Right atrium auricular region (tissue), 2 donors: Measurements from ENCODE around the gene GRAMD1A. TPM values are rescaled to one million over a fixed set of nuclear protein-coding genes. Genes with fewer than 3 reads are reported as not detected.
A peak's percentile ranks its signal among the peaks of the same experiment; 100 is the strongest.

Experiments used
- DNase-seq: peaks from one replicate; pipeline ENCODE4 v3.0.0-alpha.2; 2019; ENCODE audit warnings: low spot score
- H3K27ac ChIP-seq, 2 donors: fragments of 200-600 bp; sonication (generic); 1 replicate in 1 of 2; 2 replicates in 1 of 2; pipeline ENCODE4 v1.5.1; 2016 to 2019
- H3K27me3 ChIP-seq, 2 donors: fragments of 200-600 bp; sonication (generic); one replicate each; pipeline versions ENCODE4 v1.5.1 to v1.6.0; 2017 to 2019
- H3K36me3 ChIP-seq: fragments of 200-600 bp; sonication (generic); one replicate; pipeline ENCODE4 v1.5.1; 2016
- H3K4me1 ChIP-seq, 2 donors: fragments of 200-600 bp; sonication (generic); one replicate each; pipeline versions ENCODE4 v1.5.1 to v1.6.0; 2017 to 2019
- H3K4me3 ChIP-seq, 2 donors: fragments of 200-600 bp; sonication (generic); 1 replicate in 1 of 2; 2 replicates in 1 of 2; pipeline ENCODE4 v1.5.1; 2017 to 2019; ENCODE audit warnings: mild to moderate bottlenecking in 1 of 2, moderate library complexity in 1 of 2
- H3K9me3 ChIP-seq, 2 donors: fragments of 200-600 bp; sonication (generic); one replicate each; pipeline ENCODE4 v1.5.1; 2019
- CTCF ChIP-seq, 2 donors: fragments of 200-600 bp; sonication (generic); IDR thresholded peaks; one replicate each; pipeline ENCODE4 v1.5.1; 2019; ENCODE audit warnings: antibody characterized with exemption in 2 of 2
- total RNA-seq, 2 donors: library from RNA; depleted of rRNA; stranded (reverse); fragments of >200 nt; gene quantifications; one replicate each; pipeline ENCODE4 v1.1.0, GENCODE V29; 2016

GRAMD1A gene
- total RNA-seq, 2 donors from 2014 or later, result 29.6 to 37.7 TPM

- peak; percentile 89 for DNase-seq
- H3K27ac ChIP-seq, result no peak overlapping the region
- no peaks in the 10 kb centered on the region for H3K27me3 ChIP-seq
- no peak overlapping the region for H3K4me3 ChIP-seq
- peaks cover 0 to 8% of the 10 kb centered on the region in 2 donors for H3K9me3 ChIP-seq
- peaks cover 0 to 9% of the 10 kb centered on the region in 2 donors for H3K4me1 ChIP-seq
- no peaks in the 10 kb centered on the region for H3K36me3 ChIP-seq
- peak; percentile 79 to 87 for TF ChIP-seq CTCF (IDR thresholded peaks at IDR 0.05)
Measured at GRCh38 chr19:35066691-35067563, 66.8 kb downstream of the GRAMD1A start.

GRCh38 chr19:35068941-35069634 lies 69.0 kb downstream of the GRAMD1A start:
- no peak for TF ChIP-seq CTCF (IDR thresholded peaks at IDR 0.05)

GRCh38 chr19:35069696-35070095 lies 69.6 kb downstream of the GRAMD1A start:
- H3K4me3 ChIP-seq, result no peak overlapping the region
- H3K36me3 ChIP-seq, result no peaks in the 10 kb centered on the region
- H3K27me3 ChIP-seq, result no peaks in the 10 kb centered on the region
- TF ChIP-seq CTCF (IDR thresholded peaks at IDR 0.05), result no peak
- H3K4me1 ChIP-seq, result peaks cover 0 to 9% of the 10 kb centered on the region in 2 donors
- H3K27ac ChIP-seq, result no peak overlapping the region
- H3K9me3 ChIP-seq, result peaks cover 0 to 8% of the 10 kb centered on the region in 2 donors
- no peak for DNase-seq

More at GRCh38 chr19:35068941-35069634, 69.0 kb downstream of the GRAMD1A start:
- Histone ChIP-seq H3K36me3 (no peaks in the 10 kb centered on the region), H3K27ac (peak overlapping the region in 1 of 2 donors; percentile 12), H3K9me3 (peaks cover 0 to 8% of the 10 kb centered on the region in 2 donors), H3K4me3 (no peak overlapping the region), H3K27me3 (no peaks in the 10 kb centered on the region), H3K4me1 (peaks cover 0 to 9% of the 10 kb centered on the region in 2 donors)
- no peak for DNase-seq

GRCh38 chr19:35070471-35070870 lies 70.3 kb downstream of the GRAMD1A start:
- Histone ChIP-seq H3K9me3 (peaks cover 0 to 8% of the 10 kb centered on the region in 2 donors), H3K4me1 (peaks cover 0 to 9% of the 10 kb centered on the region in 2 donors), H3K36me3 (no peaks in the 10 kb centered on the region), H3K4me3 (no peak overlapping the region), H3K27ac (no peak overlapping the region), H3K27me3 (no peaks in the 10 kb centered on the region)
- no peak for DNase-seq
- TF ChIP-seq CTCF (IDR thresholded peaks at IDR 0.05), result no peak

GRCh38 chr19:35073516-35073915 lies 73.4 kb downstream of the GRAMD1A start:
- Histone ChIP-seq H3K36me3 (no peaks in the 10 kb centered on the region), H3K27me3 (no peaks in the 10 kb centered on the region), H3K9me3 (peaks cover 0 to 8% of the 10 kb centered on the region in 2 donors), H3K27ac (no peak overlapping the region), H3K4me3 (no peak overlapping the region), H3K4me1 (peaks cover 0 to 4% of the 10 kb centered on the region in 2 donors)
- DNase-seq, result no peak
- no peak for TF ChIP-seq CTCF (IDR thresholded peaks at IDR 0.05)
